Activated B cell treated with CpG ODN at 0.5 μM for 24 hours (primary cell): Measurements from ENCODE around the gene EPHB6. TPM values are rescaled to one million over a fixed set of nuclear protein-coding genes. Genes with fewer than 3 reads are reported as not detected.

Source experiments
- ATAC-seq: fragments of 200-7000 bp; cut with Tn5 transposase; one replicate; pipeline ENCODE4 v1.10.0; 2021; ENCODE audit warnings: low read depth, mild to moderate bottlenecking, moderate library complexity
- CTCF ChIA-PET: fragments of 350-600 bp; sonication (Branson Sonifier 250); formaldehyde crosslinking; loops from one replicate; lab custom pipeline; 2021; ENCODE audit warnings: antibody characterized with exemption; lab: Charles Lee
- POLR2A ChIA-PET: fragments of 350-600 bp; sonication (Branson Sonifier 250); formaldehyde crosslinking; loops from one replicate; lab custom pipeline; 2021; ENCODE audit warnings: antibody characterized with exemption; lab: Charles Lee
- DNase-seq: peaks from one replicate; pipeline ENCODE4 v3.0.0; 2022
- H3K27ac Mint-ChIP-seq: one replicate; pipeline ENCODE4 v1.8.0; 2020; ENCODE audit warnings: mixed read lengths
- H3K27me3 Mint-ChIP-seq: one replicate; pipeline ENCODE4 v1.8.0; 2021; ENCODE audit warnings: mixed read lengths
- H3K36me3 Mint-ChIP-seq: one replicate; pipeline ENCODE4 v1.8.0; 2021; ENCODE audit warnings: low read depth, mixed read lengths
- H3K4me1 Mint-ChIP-seq: one replicate; pipeline ENCODE4 v1.8.0; 2021; ENCODE audit warnings: mixed read lengths
- H3K4me3 Mint-ChIP-seq: one replicate; pipeline ENCODE4 v1.8.0; 2020; ENCODE audit warnings: mild to moderate bottlenecking, mixed read lengths
- H3K9me3 Mint-ChIP-seq: one replicate; pipeline ENCODE4 v1.8.0; 2020; ENCODE audit warnings: mixed read lengths
- intact Hi-C: fragments of 100-400 bp; cut with micrococcal nuclease; formaldehyde crosslinking; loops from one replicate; pipeline ENCODE4 v1.15.1; 2024
- total RNA-seq: library from RNA; stranded (reverse); gene quantifications from 2 replicates; pipeline ENCODE4 v1.2.3, GENCODE V29; 2022
- TF ChIP-seq, protein P1 (sequence below): fragments of 200-600 bp; IDR thresholded peaks from one replicate; pipeline ENCODE4 v1.8.0; 2022; ENCODE audit warnings: antibody characterized with exemption, mild to moderate bottlenecking

EPHB6 gene
- total RNA-seq, 1 donor from 2014 or later: 21.4 TPM

DNA sequence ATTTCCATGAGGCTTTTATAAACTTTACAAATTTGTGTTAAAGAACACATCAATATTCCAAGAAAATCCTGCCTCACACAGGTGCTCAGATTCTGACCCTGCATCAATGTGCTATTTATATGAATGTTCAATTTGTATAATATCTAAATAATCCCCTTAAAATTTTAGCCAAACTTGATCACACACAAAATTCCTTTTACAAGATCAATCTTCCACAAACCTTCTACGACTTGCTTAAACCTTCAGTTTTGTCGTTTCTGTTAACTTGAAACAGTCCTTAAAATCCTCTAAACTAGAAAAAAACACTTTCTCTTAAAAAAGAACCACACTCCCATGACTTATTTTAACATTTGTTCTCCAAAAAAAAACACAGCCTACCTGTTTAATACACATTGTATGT, 50.9 kb downstream of the EPHB6 start:
- Mint-ChIP-seq H3K27ac (no peak overlapping the region), H3K27me3 (peaks cover 20% of the 10 kb centered on the region), H3K36me3 (no peaks in the 10 kb centered on the region), H3K4me1 (no peaks in the 10 kb centered on the region), H3K9me3 (peaks cover 2% of the 10 kb centered on the region), H3K4me3 (no peak overlapping the region)
- CTCF ChIA-PET: no interaction called here
- intact Hi-C loops: no loop called here
- ATAC-seq: no peak
- POLR2A ChIA-PET: no interaction called here
- DNase-seq: no peak
- TF ChIP-seq, protein P1, sequence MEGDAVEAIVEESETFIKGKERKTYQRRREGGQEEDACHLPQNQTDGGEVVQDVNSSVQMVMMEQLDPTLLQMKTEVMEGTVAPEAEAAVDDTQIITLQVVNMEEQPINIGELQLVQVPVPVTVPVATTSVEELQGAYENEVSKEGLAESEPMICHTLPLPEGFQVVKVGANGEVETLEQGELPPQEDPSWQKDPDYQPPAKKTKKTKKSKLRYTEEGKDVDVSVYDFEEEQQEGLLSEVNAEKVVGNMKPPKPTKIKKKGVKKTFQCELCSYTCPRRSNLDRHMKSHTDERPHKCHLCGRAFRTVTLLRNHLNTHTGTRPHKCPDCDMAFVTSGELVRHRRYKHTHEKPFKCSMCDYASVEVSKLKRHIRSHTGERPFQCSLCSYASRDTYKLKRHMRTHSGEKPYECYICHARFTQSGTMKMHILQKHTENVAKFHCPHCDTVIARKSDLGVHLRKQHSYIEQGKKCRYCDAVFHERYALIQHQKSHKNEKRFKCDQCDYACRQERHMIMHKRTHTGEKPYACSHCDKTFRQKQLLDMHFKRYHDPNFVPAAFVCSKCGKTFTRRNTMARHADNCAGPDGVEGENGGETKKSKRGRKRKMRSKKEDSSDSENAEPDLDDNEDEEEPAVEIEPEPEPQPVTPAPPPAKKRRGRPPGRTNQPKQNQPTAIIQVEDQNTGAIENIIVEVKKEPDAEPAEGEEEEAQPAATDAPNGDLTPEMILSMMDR: no peak

DNA sequence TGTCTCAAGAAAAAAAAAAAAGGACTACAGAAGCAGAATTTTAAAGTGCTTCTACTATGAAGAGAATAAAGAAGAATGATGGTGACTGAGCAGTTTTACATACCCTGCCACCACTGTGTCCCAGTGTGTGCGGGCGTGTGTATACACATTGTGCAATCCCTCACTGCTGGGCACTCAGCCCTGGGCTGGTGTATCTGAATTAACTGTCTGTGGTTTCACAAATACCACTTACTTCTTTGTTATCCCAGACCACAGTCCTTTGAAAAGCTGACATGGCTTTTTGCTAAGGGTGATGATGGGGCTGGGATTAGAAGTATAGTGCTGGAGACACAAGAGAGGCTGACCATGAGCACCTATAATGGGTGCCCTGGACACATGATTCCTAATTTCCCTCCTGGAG, 51.8 kb downstream of the EPHB6 start:
- intact Hi-C loops: no loop called here
- TF ChIP-seq, protein P1: no peak
- no peaks in the 10 kb centered on the region for H3K36me3 Mint-ChIP-seq
- no peak overlapping the region for H3K27ac Mint-ChIP-seq
- POLR2A ChIA-PET: no interaction called here
- CTCF ChIA-PET: no interaction called here
- peaks cover 2% of the 10 kb centered on the region for H3K9me3 Mint-ChIP-seq
- H3K4me1 Mint-ChIP-seq: no peaks in the 10 kb centered on the region
- ATAC-seq (no peak), DNase-seq (no peak)
- H3K4me3 Mint-ChIP-seq: no peak overlapping the region
- peaks cover 20% of the 10 kb centered on the region for H3K27me3 Mint-ChIP-seq

DNA sequence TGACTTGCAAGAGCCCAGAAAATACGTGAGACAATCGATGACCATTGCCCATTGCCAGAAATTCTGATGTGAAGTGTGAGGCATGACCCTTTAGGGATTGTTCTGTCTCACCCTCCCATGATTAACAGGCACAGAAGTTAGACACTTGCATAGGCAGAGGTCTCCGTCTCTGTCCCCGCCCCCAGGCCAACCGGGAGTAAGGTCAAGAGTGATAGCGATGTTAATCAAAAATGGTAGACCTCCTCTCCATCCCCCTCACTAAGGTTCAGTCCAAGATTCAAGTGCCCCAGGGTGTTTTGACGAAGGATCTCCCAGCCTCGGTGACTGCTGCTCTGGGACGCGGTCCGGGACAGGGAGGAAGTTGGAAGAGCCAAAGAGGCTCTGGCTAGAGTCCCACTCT, 53.4 kb downstream of the EPHB6 start:
- TF ChIP-seq, protein P1: no peak
- intact Hi-C loops: loop anchor here (2.0 kb wide), 1 partner anchor 101 kb away; no protein-coding TSS in a partner anchor
- Mint-ChIP-seq H3K36me3 (no peaks in the 10 kb centered on the region), H3K4me1 (no peaks in the 10 kb centered on the region), H3K4me3 (no peak overlapping the region), H3K27ac (no peak overlapping the region), H3K27me3 (peaks cover 24% of the 10 kb centered on the region), H3K9me3 (no peaks in the 10 kb centered on the region)
- DNase-seq (no peak), ATAC-seq (no peak)
- POLR2A ChIA-PET: no interaction called here
- CTCF ChIA-PET: no interaction called here

DNA sequence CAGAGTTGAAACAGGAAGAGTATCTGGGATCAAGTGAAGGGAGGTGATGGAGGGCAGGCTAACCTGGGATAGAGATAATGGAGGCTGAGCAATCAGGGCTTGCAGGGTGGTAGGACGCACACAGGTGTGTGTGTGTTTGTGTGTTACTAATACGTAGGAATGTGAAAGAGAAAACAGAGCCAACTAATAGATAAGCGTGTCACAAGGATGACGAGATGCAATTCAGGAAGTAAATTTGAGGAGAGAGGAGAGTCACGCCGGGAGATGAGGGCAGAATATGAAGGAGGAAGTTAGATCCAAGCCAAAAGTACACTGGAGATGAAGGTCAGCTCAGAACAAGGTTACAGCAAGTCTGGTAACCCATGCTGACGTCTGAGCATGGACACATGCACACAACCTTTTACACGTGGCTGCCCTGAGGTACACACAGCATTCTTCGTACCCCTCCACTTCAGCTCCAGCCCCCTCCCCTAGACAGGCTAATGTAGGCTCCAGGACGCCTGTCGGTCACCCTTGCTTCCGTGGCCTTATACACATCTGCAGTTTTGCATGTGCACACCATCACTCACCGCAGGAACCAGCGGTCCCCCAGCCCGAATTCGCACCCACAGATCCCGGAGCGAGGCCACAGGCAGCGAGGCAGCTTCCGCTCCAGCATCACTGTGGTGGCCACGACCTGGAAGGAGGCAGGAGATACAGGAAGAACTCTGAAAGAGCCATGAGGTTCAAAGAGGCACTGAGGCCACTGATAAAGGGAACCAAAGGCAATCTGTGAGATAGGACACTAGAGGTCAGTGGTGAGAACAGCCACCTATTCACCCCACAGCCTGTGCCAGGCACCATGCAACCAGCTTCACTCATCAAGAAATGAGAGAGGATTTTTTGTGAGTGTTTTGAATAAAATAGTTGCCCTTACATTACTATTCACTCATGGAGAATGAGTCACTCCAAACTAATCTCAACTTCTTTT, 54.3 kb downstream of the EPHB6 start:
- no peak for DNase-seq
- no peak for ATAC-seq
- Mint-ChIP-seq H3K27ac (no peak overlapping the region), H3K4me1 (no peaks in the 10 kb centered on the region), H3K9me3 (no peaks in the 10 kb centered on the region), H3K36me3 (no peaks in the 10 kb centered on the region), H3K27me3 (peaks cover 24% of the 10 kb centered on the region), H3K4me3 (no peak overlapping the region)
- ChIA-PET CTCF (interaction anchor here (0.6 to 2.4 kb wide), 8 partner anchors 13 to 306 kb away, joined by 3 to 9 read pairs (median 5); no protein-coding TSS in a partner anchor), POLR2A (no interaction called here)
- TF ChIP-seq, protein P1: no peak
- intact Hi-C loops: loop anchor here (1.0 to 2.0 kb wide), 2 partner anchors 100 to 306 kb away; no protein-coding TSS in a partner anchor

DNA sequence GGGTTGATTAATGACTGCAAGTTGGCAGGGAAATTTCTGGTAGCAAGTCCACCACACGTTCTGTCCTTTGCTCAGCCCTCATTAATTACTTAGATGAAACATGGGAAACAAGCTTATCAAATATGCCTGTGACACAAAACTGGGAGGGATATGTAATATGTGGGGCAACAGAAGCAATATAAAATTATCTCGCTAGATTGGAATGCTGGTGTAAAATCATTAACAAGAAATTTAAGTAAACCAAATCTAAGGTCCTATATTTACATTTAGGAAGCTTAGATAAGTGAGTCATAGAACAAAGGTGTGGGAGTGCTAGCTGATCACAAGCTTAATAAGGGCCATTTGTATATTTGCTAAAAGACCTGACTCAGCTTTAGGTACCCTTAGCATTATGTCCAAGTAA, 55.2 kb downstream of the EPHB6 start:
- DNase-seq (no peak), ATAC-seq (no peak)
- no peaks in the 10 kb centered on the region for H3K9me3 Mint-ChIP-seq
- POLR2A ChIA-PET: no interaction called here
- TF ChIP-seq, protein P1: no peak
- H3K4me1 Mint-ChIP-seq: no peaks in the 10 kb centered on the region
- peaks cover 28% of the 10 kb centered on the region for H3K27me3 Mint-ChIP-seq
- intact Hi-C loops: no loop called here
- H3K36me3 Mint-ChIP-seq: no peaks in the 10 kb centered on the region
- CTCF ChIA-PET: interaction anchor here (0.6 to 2.4 kb wide), 11 partner anchors 8 to 306 kb away, joined by 3 to 9 read pairs (median 4); no protein-coding TSS in a partner anchor
- no peak overlapping the region for H3K4me3 Mint-ChIP-seq
- H3K27ac Mint-ChIP-seq: no peak overlapping the region
